CD14-positive monocyte (primary cell): Measurements from ENCODE around the gene ATG4D. TPM values are rescaled to one million over a fixed set of nuclear protein-coding genes. Genes with fewer than 3 reads are reported as not detected.

Experiments used
- DNase-seq, 3 donors: peaks; one replicate each; pipeline ENCODE4 v3.0.0-alpha.2; 2011 to 2022
- H2AFZ ChIP-seq: 2 replicates; pipeline ENCODE4 v1.6.0; 2012; ENCODE audit warnings: mild to moderate bottlenecking, low read depth, low read length, inconsistent platforms; ENCODE audit not compliant: insufficient read depth, poor library complexity, severe bottlenecking
- H3K27ac ChIP-seq, 2 donors: 1 replicate in 1 of 2; 2 replicates in 1 of 2; pipeline ENCODE4 v1.5.1; 2012 to 2013; ENCODE audit warnings: low read length in 2 of 2, control low read depth in 1 of 2, inconsistent platforms in 1 of 2, low read depth in 1 of 2, mild to moderate bottlenecking in 1 of 2
- H3K27me3 ChIP-seq, 2 donors: one replicate each; pipeline versions ENCODE4 v1.6.0 to v1.6.1; 2011 to 2013; ENCODE audit warnings: low read length in 2 of 2; ENCODE audit not compliant: control insufficient read depth in 2 of 2, insufficient read depth in 2 of 2
- H3K36me3 ChIP-seq, 2 donors: replicated peaks in 1 of 2; 1 replicate in 1 of 2; 2 replicates in 1 of 2; pipeline versions ENCODE4 v1.5.1 to v1.6.1; 2012 to 2013; ENCODE audit warnings: low read length in 2 of 2, control low read depth in 1 of 2, inconsistent platforms in 1 of 2, mild to moderate bottlenecking in 1 of 2; ENCODE audit not compliant: insufficient read depth in 2 of 2, control insufficient read depth in 1 of 2
- H3K4me1 ChIP-seq, 2 donors: 1 replicate in 1 of 2; 2 replicates in 1 of 2; pipeline versions ENCODE4 v1.5.1 to v1.6.1; 2012 to 2013; ENCODE audit warnings: low read length in 2 of 2, control low read depth in 1 of 2, inconsistent platforms in 1 of 2, mild to moderate bottlenecking in 1 of 2, moderate library complexity in 1 of 2; ENCODE audit not compliant: insufficient read depth in 2 of 2, control insufficient read depth in 1 of 2
- H3K4me2 ChIP-seq: replicated peaks from 2 replicates; pipeline ENCODE3; 2012; ENCODE audit warnings: low read length, moderate library complexity, mild to moderate bottlenecking; ENCODE audit not compliant: poor library complexity, severe bottlenecking; ENCODE audit errors: extremely low read depth
- H3K4me3 ChIP-seq, 3 experiments: fragments of 200-600 bp in 1 of 3; sonication (generic) in 1 of 3; replicated peaks in 1 of 3; 1 replicate in 2 of 3; 2 replicates in 1 of 3; pipeline ENCODE4 v1.5.1; 2011 to 2013; ENCODE audit warnings: low read length in 3 of 3, mild to moderate bottlenecking in 3 of 3, control low read depth in 2 of 3, low read depth in 2 of 3, inconsistent platforms in 1 of 3, moderate library complexity in 1 of 3
- H3K79me2 ChIP-seq: 2 replicates; pipeline ENCODE4 v1.6.0; 2012; ENCODE audit warnings: mild to moderate bottlenecking, control low read depth, inconsistent platforms, low read length, moderate library complexity; ENCODE audit not compliant: insufficient read depth
- H3K9ac ChIP-seq: 2 replicates; pipeline ENCODE4 v1.6.0; 2017; ENCODE audit warnings: low read length, mild to moderate bottlenecking; ENCODE audit not compliant: insufficient read depth, poor library complexity, severe bottlenecking
- H3K9me3 ChIP-seq, 2 donors: replicated peaks in 1 of 2; 1 replicate in 1 of 2; 2 replicates in 1 of 2; pipeline versions ENCODE4 v1.5.1 to v1.6.1; 2012 to 2013; ENCODE audit warnings: low read length in 2 of 2, control low read depth in 1 of 2; ENCODE audit not compliant: control insufficient read depth in 1 of 2, insufficient read depth in 1 of 2
- H4K20me1 ChIP-seq: 2 replicates; pipeline ENCODE4 v1.6.0; 2012; ENCODE audit warnings: mild to moderate bottlenecking, low read length, control low read depth, moderate library complexity; ENCODE audit not compliant: insufficient read depth
- H3K27ac Mint-ChIP-seq, 7 donors: one replicate each; pipeline ENCODE4 v1.8.0; 2020; ENCODE audit warnings: mild to moderate bottlenecking in 7 of 7, mixed read lengths in 7 of 7, moderate library complexity in 6 of 7, inconsistent platforms in 2 of 7
- H3K27me3 Mint-ChIP-seq, 3 donors: one replicate each; pipeline ENCODE4 v1.8.0; 2021 to 2022; ENCODE audit warnings: low read depth in 3 of 3, mild to moderate bottlenecking in 3 of 3, mixed read lengths in 3 of 3, moderate library complexity in 3 of 3, inconsistent platforms in 1 of 3
- H3K36me3 Mint-ChIP-seq, 2 donors: one replicate each; pipeline ENCODE4 v1.8.0; 2020; ENCODE audit warnings: mixed read lengths in 2 of 2, inconsistent platforms in 1 of 2, mild to moderate bottlenecking in 1 of 2
- H3K4me1 Mint-ChIP-seq: one replicate; pipeline ENCODE4 v1.8.0; 2020; ENCODE audit warnings: mild to moderate bottlenecking, mixed read lengths
- H3K4me3 Mint-ChIP-seq, 2 donors: one replicate each; pipeline ENCODE4 v1.8.0; 2020; ENCODE audit warnings: mild to moderate bottlenecking in 2 of 2, mixed read lengths in 2 of 2, moderate library complexity in 1 of 2
- H3K9me3 Mint-ChIP-seq, 7 donors: one replicate each; pipeline ENCODE4 v1.8.0; 2020 to 2022; ENCODE audit warnings: mixed read lengths in 7 of 7, mild to moderate bottlenecking in 6 of 7, moderate library complexity in 6 of 7, inconsistent platforms in 2 of 7
- WGBS: methylation state at CpG from one replicate; pipeline ENCODE4 v1.1.5; 2013; ENCODE audit warnings: missing lambda C conversion rate; ENCODE audit not compliant: insufficient coverage; 5-methylcytosine and 5-hydroxymethylcytosine counted together
- intact Hi-C, 2 donors: fragments of 100-400 bp; cut with micrococcal nuclease; formaldehyde crosslinking; loops; one replicate each; pipeline versions ENCODE4 v1.15.0 to v1.15.1; 2023
- polyA plus RNA-seq, 3 donors: library from polyadenylated mRNA; depleted of rRNA in 1 of 3; unstranded in 2 of 3; stranded (reverse) in 1 of 3; fragments of 300-500 nt in 2 of 3; fragments of >200 nt in 1 of 3; fragmentation: Illumina TruSeq in 2 of 3; gene quantifications; 1 replicate in 2 of 3; 2 replicates in 1 of 3; pipeline ENCODE4 v1.2.3, GENCODE V29; 2012 to 2021
- TF ChIP-seq, protein P1 (sequence below): fragments of 200-600 bp; IDR thresholded peaks from one replicate; pipeline ENCODE4 v1.8.0; 2022; ENCODE audit warnings: antibody characterized with exemption, mild to moderate bottlenecking

Gene ATG4D
- polyA plus RNA-seq, 3 donors, result 10.7 to 52.8 (median 11.9) TPM

DNA sequence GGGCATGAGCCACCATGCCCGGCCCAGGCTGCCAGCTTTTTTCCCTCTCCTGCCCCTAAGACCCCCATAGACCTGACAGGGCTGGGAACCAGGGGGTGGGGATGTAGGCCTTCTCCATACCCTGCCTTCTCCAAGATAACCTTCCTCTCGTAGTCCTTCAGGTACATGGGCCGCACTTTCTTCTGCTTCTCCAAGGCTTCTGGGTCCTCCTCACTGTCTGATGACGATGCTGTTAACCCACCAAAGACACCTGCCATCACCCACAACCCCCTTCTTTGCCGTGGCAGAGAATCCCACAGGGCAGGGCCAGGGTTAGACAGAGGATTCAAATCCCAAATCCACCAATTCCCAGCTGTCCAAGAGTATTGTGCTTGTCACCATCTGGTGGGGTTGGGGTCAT lies 18.9 kb downstream of the ATG4D start:
- Mint-ChIP-seq H3K9me3 (no peaks in the 10 kb centered on the region), H3K4me3 (no peak overlapping the region), H3K4me1 (peaks cover 23% of the 10 kb centered on the region), H3K36me3 (peaks cover 51 to 59% of the 10 kb centered on the region in 2 donors), H3K27me3 (no peaks in the 10 kb centered on the region), H3K27ac (no peak overlapping the region)
- peaks cover 40% of the 10 kb centered on the region for H3K79me2 ChIP-seq
- intact Hi-C loops, result loop anchor here (5.0 to 10.0 kb wide), 2 partner anchors 55 to 158 kb away; partner anchors contain the start of gene CDC37 (in 1 of the 2)
- H3K4me1 ChIP-seq, result peaks cover 26 to 28% of the 10 kb centered on the region in 2 donors
- no peaks in the 10 kb centered on the region for H3K9me3 ChIP-seq
- TF ChIP-seq, protein P1, sequence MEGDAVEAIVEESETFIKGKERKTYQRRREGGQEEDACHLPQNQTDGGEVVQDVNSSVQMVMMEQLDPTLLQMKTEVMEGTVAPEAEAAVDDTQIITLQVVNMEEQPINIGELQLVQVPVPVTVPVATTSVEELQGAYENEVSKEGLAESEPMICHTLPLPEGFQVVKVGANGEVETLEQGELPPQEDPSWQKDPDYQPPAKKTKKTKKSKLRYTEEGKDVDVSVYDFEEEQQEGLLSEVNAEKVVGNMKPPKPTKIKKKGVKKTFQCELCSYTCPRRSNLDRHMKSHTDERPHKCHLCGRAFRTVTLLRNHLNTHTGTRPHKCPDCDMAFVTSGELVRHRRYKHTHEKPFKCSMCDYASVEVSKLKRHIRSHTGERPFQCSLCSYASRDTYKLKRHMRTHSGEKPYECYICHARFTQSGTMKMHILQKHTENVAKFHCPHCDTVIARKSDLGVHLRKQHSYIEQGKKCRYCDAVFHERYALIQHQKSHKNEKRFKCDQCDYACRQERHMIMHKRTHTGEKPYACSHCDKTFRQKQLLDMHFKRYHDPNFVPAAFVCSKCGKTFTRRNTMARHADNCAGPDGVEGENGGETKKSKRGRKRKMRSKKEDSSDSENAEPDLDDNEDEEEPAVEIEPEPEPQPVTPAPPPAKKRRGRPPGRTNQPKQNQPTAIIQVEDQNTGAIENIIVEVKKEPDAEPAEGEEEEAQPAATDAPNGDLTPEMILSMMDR, result no peak
- no peak for DNase-seq
- no peaks in the 10 kb centered on the region for H3K27me3 ChIP-seq
- no peak overlapping the region for H3K4me3 ChIP-seq
- no peak overlapping the region for H3K27ac ChIP-seq
- no peak overlapping the region for H3K9ac ChIP-seq
- peaks cover 20% of the 10 kb centered on the region for H4K20me1 ChIP-seq
- WGBS, result 82% methylated on average over 3 of the region's 5 CpGs
- H2AFZ ChIP-seq, result no peak overlapping the region
- H3K36me3 ChIP-seq, result peaks cover 39 to 52% of the 10 kb centered on the region in 2 donors
- H3K4me2 ChIP-seq, result no peak overlapping the region

DNA sequence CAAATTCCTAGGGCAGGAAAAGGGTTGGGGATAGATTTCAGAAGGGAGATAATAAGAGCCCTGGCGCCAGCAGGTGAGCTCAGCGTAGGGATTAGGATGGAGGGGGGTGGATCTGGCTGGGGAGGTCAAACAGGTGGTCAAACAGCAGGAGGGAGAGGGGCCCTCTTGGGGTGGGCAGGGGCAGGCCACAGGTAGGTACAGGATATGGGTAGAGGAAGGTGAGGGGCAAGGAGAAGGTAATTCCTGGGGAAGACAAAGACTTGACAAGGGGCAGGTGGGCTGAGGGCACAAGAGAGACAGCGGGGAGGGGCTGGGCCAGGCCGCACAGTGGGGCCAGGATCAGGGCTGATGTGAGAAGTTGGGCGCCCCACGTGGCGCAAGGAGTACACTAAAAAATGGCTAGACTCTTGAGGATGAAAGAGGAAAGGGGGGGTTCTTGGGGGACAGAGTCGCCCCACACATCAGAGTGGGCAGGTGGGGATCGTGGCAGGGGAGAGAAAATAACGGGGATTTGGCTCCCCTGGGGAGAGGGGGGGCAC lies 21.4 kb downstream of the ATG4D start:
- Histone ChIP-seq H4K20me1 (peaks cover 21% of the 10 kb centered on the region), H3K4me1 (peaks cover 38 to 43% of the 10 kb centered on the region in 2 donors), H3K4me3 (peak overlapping the region; percentile 86 to 100 (median 92)), H3K4me2 (peak overlapping the region; percentile 100), H3K27ac (peak overlapping the region; percentile 59 to 81), H3K9me3 (no peaks in the 10 kb centered on the region), H3K36me3 (peaks cover 19 to 28% of the 10 kb centered on the region in 2 donors), H2AFZ (peak overlapping the region; percentile 95), H3K27me3 (no peaks in the 10 kb centered on the region), H3K9ac (peak overlapping the region; percentile 83), H3K79me2 (peaks cover 52% of the 10 kb centered on the region)
- Mint-ChIP-seq H3K27me3 (peaks cover 0 to 1% (median 0%) of the 10 kb centered on the region in 3 donors), H3K36me3 (peaks cover 29 to 35% of the 10 kb centered on the region in 2 donors), H3K4me1 (peaks cover 35% of the 10 kb centered on the region), H3K9me3 (no peaks in the 10 kb centered on the region), H3K27ac (peak overlapping the region; percentile 70 to 98 (median 90)), H3K4me3 (peak overlapping the region; percentile 92 to 99)
- WGBS, result 12% methylated on average over 10 of the region's 10 CpGs
- peak in 2 of 3 donors; percentile 44 to 51 for DNase-seq
- intact Hi-C loops, result loop anchor here (5.0 to 10.0 kb wide), 5 partner anchors 87 to 313 kb away; partner anchors contain the start of genes CDC37 (in 1 of the 2), ILF3 (in 1 of the 2) and MRPL4 (in 1 of the 2)
- TF ChIP-seq, protein P1, result no peak
